AG04449 (cell line): Measurements from ENCODE around the gene EPHA10.

Experiments used
- CTCF ChIA-PET: fragments of 350-600 bp; formaldehyde crosslinking; extraction: SDS; loops from one replicate; lab custom pipeline; 2021; ENCODE audit warnings: antibody characterized with exemption; lab: Yijun Ruan, JAX
- POLR2A ChIA-PET: fragments of 400-600, 350-600 bp; formaldehyde crosslinking; extraction: SDS; loops from one replicate; lab custom pipeline; 2020; ENCODE audit warnings: antibody characterized with exemption, inconsistent platforms; lab: Yijun Ruan, JAX
- DNase-seq: peaks from one replicate; pipeline ENCODE4 v3.0.0-alpha.2; 2010; ENCODE audit warnings: low read depth, low spot score
- H3K4me3 ChIP-seq: 2 replicates; pipeline ENCODE4 v1.5.1; 2011; ENCODE audit warnings: low read depth, mild to moderate bottlenecking, control low read depth, low read length
- TF ChIP-seq, protein P1 (sequence below): IDR thresholded peaks from one replicate; pipeline ENCODE4 v1.5.1; 2011; ENCODE audit warnings: mild to moderate bottlenecking, moderate library complexity, low read length, control low read depth, inconsistent platforms; ENCODE audit not compliant: insufficient read depth; ENCODE audit errors: missing control alignments

EPHA10 gene

DNA sequence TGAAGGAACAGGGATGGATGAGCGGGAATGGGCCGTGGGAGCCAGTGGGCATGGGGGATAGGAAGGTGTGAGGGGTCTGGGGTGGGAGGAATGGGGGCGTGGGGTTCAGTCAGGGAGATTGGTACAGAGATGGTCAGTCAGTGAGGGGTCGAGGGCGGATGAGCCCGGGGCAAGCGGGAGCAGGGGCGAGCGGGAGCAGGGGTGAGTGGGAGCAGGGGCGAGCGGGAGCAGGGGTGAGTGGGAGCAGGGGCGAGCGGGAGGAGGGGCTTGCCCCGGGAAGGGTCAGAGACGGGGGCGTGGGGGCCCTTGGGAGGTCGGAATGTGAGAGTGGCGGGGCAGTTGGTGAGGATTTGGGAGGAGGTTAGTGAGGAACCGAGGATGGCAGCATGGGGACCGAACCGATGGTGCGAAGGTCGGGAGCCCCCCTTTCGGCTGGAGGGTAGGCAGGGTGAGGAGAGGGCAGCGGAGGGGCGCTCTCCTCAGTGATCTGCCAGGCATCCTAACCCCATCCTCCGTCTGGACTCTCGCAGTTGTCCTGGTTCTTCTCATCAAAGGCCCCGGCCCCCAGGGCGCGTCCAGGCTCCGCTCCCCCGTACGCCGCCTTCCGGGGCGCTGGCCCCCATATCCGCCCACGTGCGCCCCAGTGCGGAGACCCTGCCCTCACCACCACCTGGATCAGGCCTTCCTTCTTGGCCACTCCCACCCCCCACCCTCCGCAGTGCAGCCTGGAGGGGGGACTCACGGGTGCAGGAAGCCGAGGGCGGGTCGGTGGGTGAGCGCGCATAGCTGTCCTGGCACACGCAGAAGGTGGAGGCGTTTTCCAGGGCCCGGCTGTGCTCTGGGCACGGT lies 11.2 kb downstream of the EPHA10 start:
- CTCF ChIA-PET = no interaction called here
- POLR2A ChIA-PET = no interaction called here

GRCh38 chr1:37752583-37753471 lies 12.1 kb downstream of the EPHA10 start:
- DNase-seq = no peak
- TF ChIP-seq, protein P1, sequence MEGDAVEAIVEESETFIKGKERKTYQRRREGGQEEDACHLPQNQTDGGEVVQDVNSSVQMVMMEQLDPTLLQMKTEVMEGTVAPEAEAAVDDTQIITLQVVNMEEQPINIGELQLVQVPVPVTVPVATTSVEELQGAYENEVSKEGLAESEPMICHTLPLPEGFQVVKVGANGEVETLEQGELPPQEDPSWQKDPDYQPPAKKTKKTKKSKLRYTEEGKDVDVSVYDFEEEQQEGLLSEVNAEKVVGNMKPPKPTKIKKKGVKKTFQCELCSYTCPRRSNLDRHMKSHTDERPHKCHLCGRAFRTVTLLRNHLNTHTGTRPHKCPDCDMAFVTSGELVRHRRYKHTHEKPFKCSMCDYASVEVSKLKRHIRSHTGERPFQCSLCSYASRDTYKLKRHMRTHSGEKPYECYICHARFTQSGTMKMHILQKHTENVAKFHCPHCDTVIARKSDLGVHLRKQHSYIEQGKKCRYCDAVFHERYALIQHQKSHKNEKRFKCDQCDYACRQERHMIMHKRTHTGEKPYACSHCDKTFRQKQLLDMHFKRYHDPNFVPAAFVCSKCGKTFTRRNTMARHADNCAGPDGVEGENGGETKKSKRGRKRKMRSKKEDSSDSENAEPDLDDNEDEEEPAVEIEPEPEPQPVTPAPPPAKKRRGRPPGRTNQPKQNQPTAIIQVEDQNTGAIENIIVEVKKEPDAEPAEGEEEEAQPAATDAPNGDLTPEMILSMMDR = no peak
- H3K4me3 ChIP-seq = no peak overlapping the region
- CTCF ChIA-PET = no interaction called here
- POLR2A ChIA-PET = no interaction called here

More for the DNA sequence above, 11.2 kb downstream of the EPHA10 start:
- H3K4me3 ChIP-seq = no peak overlapping the region
- no peak for DNase-seq
- TF ChIP-seq, protein P1 = no peak

GRCh38 chr1:37752213-37752582 lies 12.7 kb downstream of the EPHA10 start:
- no peak overlapping the region for H3K4me3 ChIP-seq
- CTCF ChIA-PET = no interaction called here
- POLR2A ChIA-PET = no interaction called here
- no peak for DNase-seq
- TF ChIP-seq, protein P1 = no peak

DNA sequence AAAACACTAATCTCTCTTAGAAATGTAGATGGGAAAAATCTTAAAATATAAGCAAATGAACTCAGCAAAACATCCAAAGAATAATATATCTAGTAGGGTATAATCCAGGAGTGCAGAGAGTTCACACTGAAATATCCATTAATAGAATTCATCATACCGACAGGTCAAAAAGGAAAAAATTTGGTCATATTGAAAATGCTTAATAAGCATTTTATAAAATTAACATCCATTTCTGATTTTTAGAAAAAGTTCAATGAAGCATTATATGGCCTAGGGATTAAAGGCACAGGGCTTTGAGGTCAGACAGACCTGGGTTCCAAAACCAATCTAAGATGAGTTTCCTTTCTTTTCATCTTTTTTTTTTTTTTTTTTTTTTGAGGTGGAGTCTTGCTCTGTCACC lies 16.4 kb downstream of the EPHA10 start:
- ChIA-PET CTCF (no interaction called here), POLR2A (no interaction called here)
- no peak for DNase-seq
- H3K4me3 ChIP-seq = no peak overlapping the region
- TF ChIP-seq, protein P1 = no peak

DNA sequence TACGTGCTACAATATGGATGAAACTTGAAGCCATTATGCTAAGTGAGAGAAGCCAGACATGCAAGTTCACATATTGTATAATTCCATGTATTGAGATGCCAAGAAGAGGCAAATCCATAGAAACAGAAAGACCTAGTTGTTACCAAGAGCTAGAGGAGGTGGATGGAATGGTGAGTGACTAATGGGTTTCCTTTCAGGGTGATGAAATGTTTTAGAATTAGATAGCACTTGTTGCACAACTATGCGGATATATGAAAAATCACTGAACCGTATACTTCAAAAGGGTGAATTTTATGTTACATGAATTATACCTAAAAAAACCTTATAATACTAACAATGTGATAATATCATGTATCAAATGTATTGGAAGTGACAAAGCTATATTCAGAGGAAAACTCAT lies 18.1 kb downstream of the EPHA10 start:
- H3K4me3 ChIP-seq = no peak overlapping the region
- POLR2A ChIA-PET = no interaction called here
- DNase-seq = no peak
- TF ChIP-seq, protein P1 = no peak
- CTCF ChIA-PET = interaction anchor here (1.0 kb wide), 1 partner anchor 113 kb away, joined by 3 read pairs; the partner anchor contains the start of gene MTF1

- ChIA-PET CTCF (interaction anchor here (0.9 kb wide), 1 partner anchor 138 kb away, joined by 3 read pairs; no protein-coding TSS in a partner anchor), POLR2A (no interaction called here)
- TF ChIP-seq, protein P1 = no peak
- DNase-seq = no peak
- H3K4me3 ChIP-seq = no peak overlapping the region
Measured at GRCh38 chr1:37741662-37742061, 23.3 kb downstream of the EPHA10 start.
